Natural killer cell (primary cell): ENCODE results near the gene CPO. TPM values are rescaled to one million over a fixed set of nuclear protein-coding genes. Genes with fewer than 3 reads are reported as not detected.
A peak's percentile ranks its signal among the peaks of the same experiment; 100 is the strongest.

Experiments used
- ATAC-seq, 3 donors: fragments of 150-1000 bp in 2 of 3; fragments of 200-7000 bp in 1 of 3; cut with Tn5 transposase; 1 replicate in 1 of 3; 2 replicates in 2 of 3; pipeline ENCODE4 v1.10.0; 2021; ENCODE audit warnings: mild to moderate bottlenecking in 2 of 3, moderate library complexity in 2 of 3
- DNase-seq, 2 donors: peaks; one replicate each; pipeline versions ENCODE4 v3.0.0 to v3.0.0-alpha.2; 2013 to 2021; ENCODE audit warnings: mixed read lengths in 1 of 2
- H3K27ac ChIP-seq: one replicate; pipeline ENCODE4 v1.5.1; 2013; ENCODE audit warnings: mild to moderate bottlenecking, low read length
- H3K27me3 ChIP-seq: one replicate; pipeline ENCODE4 v1.6.1; 2013; ENCODE audit warnings: low read length; ENCODE audit not compliant: control insufficient read depth, insufficient read depth
- H3K36me3 ChIP-seq: one replicate; pipeline ENCODE4 v1.6.1; 2013; ENCODE audit warnings: low read length; ENCODE audit not compliant: control insufficient read depth, insufficient read depth
- H3K4me1 ChIP-seq: one replicate; pipeline ENCODE4 v1.6.1; 2013; ENCODE audit warnings: low read length; ENCODE audit not compliant: control insufficient read depth, insufficient read depth
- H3K4me3 ChIP-seq: one replicate; pipeline ENCODE4 v1.5.1; 2013; ENCODE audit warnings: low read length
- H3K9me3 ChIP-seq: one replicate; pipeline ENCODE4 v1.6.1; 2013; ENCODE audit warnings: low read length; ENCODE audit not compliant: control insufficient read depth, insufficient read depth
- H3K27ac Mint-ChIP-seq, 2 donors: one replicate each; pipeline ENCODE4 v1.8.0; 2022; ENCODE audit warnings: mild to moderate bottlenecking in 2 of 2, mixed read lengths in 2 of 2, moderate library complexity in 1 of 2
- H3K27me3 Mint-ChIP-seq, 2 donors: one replicate each; pipeline ENCODE4 v1.8.0; 2022; ENCODE audit warnings: low read depth in 2 of 2, mixed read lengths in 2 of 2
- H3K36me3 Mint-ChIP-seq: one replicate; pipeline ENCODE4 v1.8.0; 2022; ENCODE audit warnings: mixed read lengths
- H3K4me1 Mint-ChIP-seq, 2 donors: one replicate each; pipeline ENCODE4 v1.8.0; 2022; ENCODE audit warnings: mixed read lengths in 2 of 2
- H3K4me3 Mint-ChIP-seq: one replicate; pipeline ENCODE4 v1.8.0; 2022; ENCODE audit warnings: mild to moderate bottlenecking, moderate library complexity, mixed read lengths
- H3K9me3 Mint-ChIP-seq, 2 donors: one replicate each; pipeline ENCODE4 v1.8.0; 2022; ENCODE audit warnings: mixed read lengths in 2 of 2
- CTCF ChIP-seq: fragments of 200-600 bp; IDR thresholded peaks from one replicate; pipeline ENCODE4 v1.8.0; 2022; ENCODE audit warnings: antibody characterized with exemption
- WGBS: methylation state at CpG from one replicate; pipeline ENCODE4 v1.1.7; 2013; ENCODE audit warnings: missing lambda C conversion rate; ENCODE audit not compliant: insufficient coverage; 5-methylcytosine and 5-hydroxymethylcytosine counted together
- intact Hi-C: fragments of 100-400 bp; cut with micrococcal nuclease; formaldehyde crosslinking; loops from one replicate; pipeline ENCODE4 v1.14.2; 2022
- total RNA-seq, 4 donors: library from RNA; stranded (reverse); fragments of 120-200 nt in 1 of 4; gene quantifications; one replicate each; pipeline versions ENCODE4 v1.2.3 to v1.2.4, GENCODE V29; 2013 to 2022

Gene CPO
- total RNA-seq, 3 donors from 2014 or later (not counting 1 experiment from before 2014, with no cell fraction given): not detected

- ATAC-seq: peak; percentile 57 to 76 (median 63)
- no peak for DNase-seq
- Histone ChIP-seq H3K4me3 (no peak overlapping the region), H3K27me3 (no peaks in the 10 kb centered on the region), H3K4me1 (no peaks in the 10 kb centered on the region), H3K9me3 (no peaks in the 10 kb centered on the region), H3K36me3 (no peaks in the 10 kb centered on the region), H3K27ac (no peak overlapping the region)
- Mint-ChIP-seq H3K27ac (no peak overlapping the region), H3K4me3 (no peak overlapping the region), H3K27me3 (peaks cover 2 to 26% of the 10 kb centered on the region in 2 donors), H3K4me1 (peaks cover 10 to 18% of the 10 kb centered on the region in 2 donors), H3K36me3 (no peaks in the 10 kb centered on the region), H3K9me3 (no peaks in the 10 kb centered on the region)
- WGBS: 64% methylated on average over 5 of the region's 7 CpGs
- intact Hi-C loops: no loop called here
- TF ChIP-seq CTCF: no peak
Measured at GRCh38 chr2:206970589-206971360, 31.5 kb downstream of the CPO start.

GRCh38 chr2:206971805-206972204 lies 32.5 kb downstream of the CPO start:
- no peaks in the 10 kb centered on the region for H3K36me3 ChIP-seq
- intact Hi-C loops: no loop called here
- no peaks in the 10 kb centered on the region for H3K4me1 ChIP-seq
- Mint-ChIP-seq H3K27ac (no peak overlapping the region), H3K4me3 (no peak overlapping the region), H3K36me3 (no peaks in the 10 kb centered on the region), H3K4me1 (peaks cover 10 to 18% of the 10 kb centered on the region in 2 donors), H3K9me3 (no peaks in the 10 kb centered on the region), H3K27me3 (peaks cover 2 to 26% of the 10 kb centered on the region in 2 donors)
- ATAC-seq (no peak), DNase-seq (no peak)
- H3K9me3 ChIP-seq: no peaks in the 10 kb centered on the region
- no peak for TF ChIP-seq CTCF
- no peak overlapping the region for H3K4me3 ChIP-seq
- H3K27me3 ChIP-seq: no peaks in the 10 kb centered on the region
- 83% methylated on average over 3 of the region's 3 CpGs for WGBS
- H3K27ac ChIP-seq: no peak overlapping the region

- H3K36me3 ChIP-seq: no peaks in the 10 kb centered on the region
- H3K27ac ChIP-seq: no peak overlapping the region
- Mint-ChIP-seq H3K9me3 (no peaks in the 10 kb centered on the region), H3K4me3 (no peak overlapping the region), H3K27ac (no peak overlapping the region), H3K4me1 (peaks cover 10 to 18% of the 10 kb centered on the region in 2 donors), H3K27me3 (peaks cover 10 to 35% of the 10 kb centered on the region in 2 donors), H3K36me3 (no peaks in the 10 kb centered on the region)
- no peaks in the 10 kb centered on the region for H3K27me3 ChIP-seq
- no peaks in the 10 kb centered on the region for H3K9me3 ChIP-seq
- WGBS: 33% methylated on average over 1 of the region's 2 CpGs
- H3K4me1 ChIP-seq: no peaks in the 10 kb centered on the region
- intact Hi-C loops: no loop called here
- TF ChIP-seq CTCF: no peak
- ATAC-seq (no peak), DNase-seq (no peak)
- H3K4me3 ChIP-seq: no peak overlapping the region
Measured at GRCh38 chr2:206974551-206974950, 35.2 kb downstream of the CPO start.

GRCh38 chr2:206978746-206979145 lies 39.4 kb downstream of the CPO start:
- Mint-ChIP-seq H3K27ac (no peak overlapping the region), H3K4me1 (peaks cover 7 to 14% of the 10 kb centered on the region in 2 donors), H3K27me3 (peaks cover 10 to 15% of the 10 kb centered on the region in 2 donors), H3K9me3 (no peaks in the 10 kb centered on the region), H3K36me3 (no peaks in the 10 kb centered on the region), H3K4me3 (no peak overlapping the region)
- TF ChIP-seq CTCF: no peak
- Histone ChIP-seq H3K27ac (no peak overlapping the region), H3K27me3 (no peaks in the 10 kb centered on the region), H3K4me3 (no peak overlapping the region), H3K9me3 (no peaks in the 10 kb centered on the region), H3K36me3 (no peaks in the 10 kb centered on the region), H3K4me1 (peaks cover 5% of the 10 kb centered on the region)
- intact Hi-C loops: no loop called here
- 94% methylated on average over 5 of the region's 5 CpGs for WGBS
- ATAC-seq (no peak), DNase-seq (no peak)
